ENCODE results near the gene PHKB. TPM values are rescaled to one million over a fixed set of nuclear protein-coding genes. Genes with fewer than 3 reads are reported as not detected.

Gene PHKB
- total and polyA plus RNA-seq, 2 donors (not counting 1 experiment from before 2014, with no cell fraction given): 50.4 to 223 TPM

- Histone ChIP-seq H3K27me3 (replicated peaks in 1 of 4; ENCODE audit: control extremely low read depth in 1 of 4, control insufficient read depth in 3 of 4, insufficient read depth in 4 of 4, low read length in 3 of 4) (no peaks in the 10 kb centered on the region), H4K20me1 (ENCODE audit: control insufficient read depth, insufficient read depth, low read length, poor library complexity, severe bottlenecking) (no peaks in the 10 kb centered on the region), H2AFZ (ENCODE audit: insufficient read depth, low read depth, low read length, poor library complexity, severe bottlenecking) (no peak overlapping the region), H3K4me3 (ENCODE audit: control extremely low read depth in 1 of 5, extremely low read depth in 1 of 5, insufficient read depth in 1 of 5, low read depth in 2 of 5, low read length in 4 of 5) (no peak overlapping the region), H3K4me1 (ENCODE audit: control insufficient read depth in 2 of 2, insufficient read depth in 2 of 2, low read length in 2 of 2) (no peaks in the 10 kb centered on the region), H3K36me3 (replicated peaks in 1 of 2; ENCODE audit: control extremely low read depth in 1 of 2, control insufficient read depth in 1 of 2, extremely low read depth in 1 of 2, insufficient read depth in 2 of 2, low read length in 1 of 2) (peaks cover 36 to 69% of the 10 kb centered on the region in 2 experiments), H3K9me3 (ENCODE audit: control extremely low read depth in 1 of 3, control insufficient read depth in 2 of 3, insufficient read depth in 1 of 3, low read length in 2 of 3) (no peaks in the 10 kb centered on the region), H3K9ac (ENCODE audit: low read length) (no peak overlapping the region), H3K4me2 (replicated peaks; ENCODE audit: low read depth, low read length, poor library complexity, severe bottlenecking) (no peak overlapping the region), H3K79me2 (ENCODE audit: control insufficient read depth, insufficient read depth, low read length) (no peaks in the 10 kb centered on the region), H3K27ac (ENCODE audit: low read length in 2 of 2) (no peak overlapping the region)
- intact Hi-C loops (cut with micrococcal nuclease): no loop called here
- no peaks in the 10 kb centered on the region for H3K9me3 Mint-ChIP-seq (ENCODE audit: insufficient read depth)
- DNase-seq (no peak), ATAC-seq (ENCODE audit: low read depth) (no peak)
- ChIA-PET CTCF (no interaction called here), POLR2A (no interaction called here)
- no peak overlapping the region for H3K4me3 Mint-ChIP-seq
- H3K4me1 Mint-ChIP-seq: no peaks in the 10 kb centered on the region
- 80% methylated on average over 1 of the region's 3 CpGs for WGBS (ENCODE audit: insufficient coverage)
- H3K27ac Mint-ChIP-seq: no peak overlapping the region
- TF ChIP-seq EZH2 (IDR thresholded peaks at IDR 0.05; ENCODE audit: borderline replicate concordance, insufficient read depth, low read depth, low read length, poor library complexity, severe bottlenecking): no peak
- TF ChIP-seq CTCF (IDR thresholded peaks at IDR 0.05): no peak
- H3K27me3 Mint-ChIP-seq: no peaks in the 10 kb centered on the region
These were observed 236.7 kb downstream of the PHKB start for GRCh38 chr16:47697826-47698225.

GRCh38 chr16:47699106-47699505, 238.0 kb downstream of the PHKB start:
- Mint-ChIP-seq H3K27me3 (no peaks in the 10 kb centered on the region), H3K4me3 (no peak overlapping the region), H3K9me3 (ENCODE audit: insufficient read depth) (no peaks in the 10 kb centered on the region), H3K27ac (no peak overlapping the region), H3K4me1 (no peaks in the 10 kb centered on the region)
- intact Hi-C loops (cut with micrococcal nuclease): no loop called here
- Histone ChIP-seq H4K20me1 (ENCODE audit: control insufficient read depth, insufficient read depth, low read length, poor library complexity, severe bottlenecking) (no peaks in the 10 kb centered on the region), H3K27ac (ENCODE audit: low read length in 2 of 2) (no peak overlapping the region), H3K9ac (ENCODE audit: low read length) (no peak overlapping the region), H3K27me3 (replicated peaks in 1 of 4; ENCODE audit: control extremely low read depth in 1 of 4, control insufficient read depth in 3 of 4, insufficient read depth in 4 of 4, low read length in 3 of 4) (no peaks in the 10 kb centered on the region), H2AFZ (ENCODE audit: insufficient read depth, low read depth, low read length, poor library complexity, severe bottlenecking) (no peak overlapping the region), H3K36me3 (replicated peaks in 1 of 2; ENCODE audit: control extremely low read depth in 1 of 2, control insufficient read depth in 1 of 2, extremely low read depth in 1 of 2, insufficient read depth in 2 of 2, low read length in 1 of 2) (peaks cover 31 to 57% of the 10 kb centered on the region in 2 experiments), H3K4me1 (ENCODE audit: control insufficient read depth in 2 of 2, insufficient read depth in 2 of 2, low read length in 2 of 2) (no peaks in the 10 kb centered on the region), H3K4me3 (ENCODE audit: control extremely low read depth in 1 of 5, extremely low read depth in 1 of 5, insufficient read depth in 1 of 5, low read depth in 2 of 5, low read length in 4 of 5) (no peak overlapping the region), H3K79me2 (ENCODE audit: control insufficient read depth, insufficient read depth, low read length) (no peaks in the 10 kb centered on the region), H3K9me3 (ENCODE audit: control extremely low read depth in 1 of 3, control insufficient read depth in 2 of 3, insufficient read depth in 1 of 3, low read length in 2 of 3) (no peaks in the 10 kb centered on the region), H3K4me2 (replicated peaks; ENCODE audit: low read depth, low read length, poor library complexity, severe bottlenecking) (no peak overlapping the region)
- no peak for DNase-seq
- CTCF ChIA-PET: no interaction called here
- TF ChIP-seq CTCF (IDR thresholded peaks at IDR 0.05) (no peak), EZH2 (IDR thresholded peaks at IDR 0.05; ENCODE audit: borderline replicate concordance, insufficient read depth, low read depth, low read length, poor library complexity, severe bottlenecking) (no peak)
- no peak for ATAC-seq (ENCODE audit: low read depth)
- 97% methylated on average over 4 of the region's 5 CpGs for WGBS (ENCODE audit: insufficient coverage)
- POLR2A ChIA-PET: no interaction called here

All from B cell (primary cell).